Non-pigmented ciliary epithelial cell (primary cell): ENCODE results near the gene AKAP6.

ENCODE experiments used
- DNase-seq: peaks from one replicate; pipeline ENCODE4 v3.0.0-alpha.2; 2010; ENCODE audit warnings: low read depth

The AKAP6 gene

GRCh38 chr14:32621585-32621984 lies 292.5 kb downstream of the AKAP6 start:
- no peak for DNase-seq

DNA sequence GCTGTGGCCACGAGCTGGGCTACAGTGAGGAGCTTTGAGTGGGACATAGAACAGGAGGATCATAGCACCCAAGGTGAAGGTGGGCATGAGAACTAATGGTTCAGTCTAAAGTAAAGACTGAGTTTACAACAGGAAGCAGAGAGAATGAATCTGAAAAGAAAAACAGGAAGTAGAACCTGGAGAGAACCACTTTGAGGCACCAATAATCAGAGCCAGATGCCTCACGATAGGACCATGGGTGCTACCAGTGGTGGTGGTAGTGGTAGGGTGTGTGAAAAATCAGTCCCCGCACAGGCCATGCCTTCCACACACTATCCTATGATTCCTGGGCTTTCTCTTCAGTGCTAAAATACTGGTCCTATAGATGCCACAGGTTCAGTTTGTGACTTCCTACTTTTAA lies 293.6 kb downstream of the AKAP6 start:
- no peak for DNase-seq

DNA sequence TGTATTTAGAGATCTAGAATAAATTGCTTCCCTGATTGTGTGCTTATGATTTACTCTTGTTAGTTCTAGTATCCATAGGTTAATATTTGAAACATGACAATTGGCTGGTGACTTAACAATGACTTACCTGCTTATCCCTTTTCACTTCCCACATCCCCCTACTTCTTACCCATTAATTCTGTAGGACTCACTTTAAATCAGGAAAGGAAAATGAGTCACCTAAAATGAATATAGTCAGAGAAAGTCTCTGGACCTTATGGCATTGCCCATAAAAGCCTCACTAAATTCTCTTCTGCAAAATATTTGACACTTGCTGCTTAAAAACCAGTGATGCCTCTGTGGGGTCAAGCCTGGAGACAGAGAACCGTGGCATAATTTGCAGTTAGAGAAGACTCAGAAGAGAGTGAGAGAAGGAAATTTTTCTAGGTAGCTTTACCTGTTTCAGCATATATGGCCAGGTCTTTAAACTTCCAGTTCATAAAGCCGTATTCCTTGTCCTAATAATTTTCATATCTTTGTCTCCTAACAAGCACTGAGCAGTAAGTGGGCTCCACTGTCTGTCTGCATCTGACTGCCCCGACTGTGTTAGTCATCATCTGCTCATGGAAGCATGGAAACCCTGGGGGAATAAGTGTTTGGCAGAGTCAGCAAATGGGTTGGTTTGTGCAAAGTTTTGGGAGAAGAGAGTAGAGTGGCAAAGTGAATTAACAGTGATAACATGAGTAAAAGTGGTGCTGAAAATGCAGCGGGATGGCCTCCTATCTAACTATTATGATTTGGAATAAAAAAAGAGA lies 294.4 kb downstream of the AKAP6 start:
- DNase-seq = no peak

DNA sequence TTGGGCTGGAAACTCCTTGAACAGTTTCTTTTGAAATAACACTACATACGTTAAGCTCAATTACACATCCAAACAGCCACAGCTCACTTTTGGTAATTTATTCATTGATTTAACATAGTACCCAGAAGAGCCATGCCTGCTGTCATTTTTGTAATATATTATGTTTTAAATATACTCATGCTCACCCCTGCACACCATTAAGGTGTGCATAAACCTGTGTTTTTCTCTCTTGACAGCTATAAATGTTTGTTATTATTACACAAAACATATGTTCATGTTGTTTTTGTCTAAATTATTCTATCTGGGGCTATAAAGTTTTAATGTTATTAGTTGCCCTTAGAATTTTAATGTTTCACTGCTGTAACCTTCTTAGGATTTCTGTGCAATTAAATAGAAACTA lies 296.1 kb downstream of the AKAP6 start:
- DNase-seq = no peak

GRCh38 chr14:32627545-32628298 lies 298.6 kb downstream of the AKAP6 start:
- no peak for DNase-seq

DNA sequence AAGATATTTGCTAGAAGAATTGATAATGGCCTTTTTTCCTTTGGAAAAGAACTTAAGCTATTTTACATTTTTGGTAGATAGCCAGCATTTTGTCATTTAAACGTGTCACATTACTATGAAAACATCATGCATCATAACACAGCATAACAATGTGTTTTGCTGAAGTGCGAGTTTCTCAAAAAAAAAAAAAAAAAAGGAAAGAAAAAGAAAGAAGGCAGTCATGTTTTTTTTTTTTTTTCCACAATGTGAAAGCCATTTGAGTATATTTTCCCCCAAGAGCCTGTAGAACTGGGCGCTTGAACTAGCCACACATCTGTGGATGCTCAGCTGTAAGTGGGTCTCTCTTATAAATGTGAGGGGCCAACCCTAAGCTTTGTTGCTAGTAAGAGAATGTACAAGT lies 300.1 kb downstream of the AKAP6 start:
- DNase-seq = no peak

- no peak for DNase-seq
These were observed 301.6 kb downstream of the AKAP6 start for GRCh38 chr14:32630701-32631100.

GRCh38 chr14:32633224-32633859 lies 304.2 kb downstream of the AKAP6 start:
- DNase-seq = peak; percentile 23

DNA sequence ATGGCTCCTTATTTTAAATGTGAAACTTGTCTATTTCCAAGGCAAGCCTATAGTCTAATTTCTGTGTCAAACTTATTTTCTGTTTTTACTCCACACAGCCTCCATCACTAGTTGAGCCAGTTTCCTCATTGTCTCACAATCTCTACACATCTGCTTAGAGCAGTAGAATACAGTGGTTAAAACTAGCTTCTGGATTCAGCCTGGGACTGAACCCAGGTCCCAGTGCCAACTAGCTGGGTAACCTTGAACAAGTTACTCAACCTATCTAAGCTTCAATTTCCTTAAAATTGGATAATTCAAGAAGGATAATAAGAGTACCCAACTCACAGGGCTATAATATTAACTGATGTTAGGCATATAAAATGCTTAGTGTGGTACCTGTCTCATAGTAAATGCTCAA lies 304.8 kb downstream of the AKAP6 start:
- no peak for DNase-seq

DNA sequence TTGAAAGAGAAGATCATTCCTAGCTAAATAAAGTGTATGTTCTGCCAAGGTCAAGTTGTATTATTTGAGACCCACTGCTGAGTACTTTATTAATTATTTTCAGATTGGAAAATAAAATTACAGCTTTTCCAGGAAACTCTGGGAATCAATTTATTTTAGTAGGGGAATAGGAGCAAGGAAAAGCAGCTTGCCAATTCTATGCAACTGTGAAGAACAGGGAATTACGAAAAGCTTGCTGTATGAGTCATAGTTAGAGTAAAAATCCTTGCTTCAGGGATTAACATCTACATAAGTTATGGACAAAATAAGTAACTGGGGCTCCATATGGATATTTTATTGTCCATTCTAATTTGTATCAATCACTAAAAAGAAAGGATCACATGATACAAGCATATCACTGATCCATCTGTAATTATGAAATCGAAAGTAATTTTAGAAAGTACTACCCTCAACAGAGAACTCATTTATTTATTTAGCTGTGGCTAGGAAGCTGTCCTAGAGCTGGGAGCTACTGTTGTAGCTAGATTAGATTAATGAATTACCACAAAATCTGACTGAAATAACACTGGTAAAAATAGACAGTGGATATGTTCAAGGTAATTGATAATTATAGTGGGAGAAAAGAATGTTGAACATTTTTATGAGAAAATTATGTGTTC lies 306.1 kb downstream of the AKAP6 start:
- DNase-seq = peak; percentile 18

DNA sequence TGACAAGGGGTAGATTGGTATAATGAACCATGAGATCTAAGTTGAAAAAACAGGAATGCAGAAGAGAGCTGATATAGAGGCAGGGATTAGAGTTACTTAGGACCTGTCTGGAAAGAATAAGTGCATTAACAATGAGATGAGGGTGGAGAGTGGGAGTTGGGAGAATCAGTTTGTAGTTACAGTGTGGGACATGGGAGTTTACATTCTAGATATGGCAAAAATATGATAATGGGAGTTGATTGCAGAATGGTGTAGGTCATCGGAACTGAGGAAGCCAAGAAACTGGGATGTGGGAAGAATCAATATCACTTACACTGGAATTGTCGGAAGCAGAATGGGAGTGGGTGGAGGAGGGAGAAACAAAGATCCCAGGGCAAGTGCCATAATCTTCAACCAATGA lies 308.5 kb downstream of the AKAP6 start:
- DNase-seq = no peak

- no peak for DNase-seq
These were observed 310.1 kb downstream of the AKAP6 start for GRCh38 chr14:32639208-32639607.

DNA sequence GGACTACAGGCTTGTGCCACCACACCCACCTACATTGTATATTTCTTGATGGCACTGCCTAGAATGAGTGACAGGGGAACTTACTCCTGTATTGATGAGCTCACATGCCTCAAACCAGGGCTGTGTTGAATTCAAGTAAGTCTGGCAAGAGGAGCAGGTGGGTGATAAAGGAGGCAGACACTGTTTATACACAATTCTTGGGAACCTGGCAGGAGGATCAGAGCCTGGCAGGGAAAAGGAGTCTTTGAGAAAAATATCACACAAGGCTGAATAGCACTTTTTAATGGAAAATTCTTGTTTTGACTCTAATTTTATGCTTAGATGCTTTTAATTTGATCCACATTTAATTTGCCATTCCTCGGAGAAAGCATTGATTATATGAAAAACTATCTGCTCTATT lies 316.5 kb downstream of the AKAP6 start:
- DNase-seq = no peak

- peak; percentile 20 for DNase-seq
These were observed 319.3 kb downstream of the AKAP6 start for GRCh38 chr14:32648434-32648833.

DNA sequence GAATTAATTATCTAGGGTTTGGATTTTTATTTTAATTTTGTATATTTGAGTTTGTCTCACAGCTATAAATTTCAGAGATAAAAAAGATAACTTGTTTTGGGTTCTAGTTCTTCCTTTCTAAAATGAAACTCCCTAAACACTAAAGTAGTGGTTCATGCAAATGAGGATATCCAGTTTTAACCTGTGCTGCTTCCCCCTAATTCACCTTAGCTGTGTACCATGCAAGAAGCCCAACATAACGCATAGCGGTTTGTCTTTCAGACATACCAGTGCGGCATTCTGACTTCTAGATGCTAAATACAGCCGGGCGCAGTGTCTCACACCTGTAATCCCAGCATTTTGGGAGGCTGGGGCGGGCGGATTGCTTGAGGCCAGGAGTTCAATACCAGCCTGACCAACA lies 320.9 kb downstream of the AKAP6 start:
- no peak for DNase-seq

- DNase-seq = no peak
These were observed 321.6 kb downstream of the AKAP6 start for GRCh38 chr14:32650665-32651064.

DNA sequence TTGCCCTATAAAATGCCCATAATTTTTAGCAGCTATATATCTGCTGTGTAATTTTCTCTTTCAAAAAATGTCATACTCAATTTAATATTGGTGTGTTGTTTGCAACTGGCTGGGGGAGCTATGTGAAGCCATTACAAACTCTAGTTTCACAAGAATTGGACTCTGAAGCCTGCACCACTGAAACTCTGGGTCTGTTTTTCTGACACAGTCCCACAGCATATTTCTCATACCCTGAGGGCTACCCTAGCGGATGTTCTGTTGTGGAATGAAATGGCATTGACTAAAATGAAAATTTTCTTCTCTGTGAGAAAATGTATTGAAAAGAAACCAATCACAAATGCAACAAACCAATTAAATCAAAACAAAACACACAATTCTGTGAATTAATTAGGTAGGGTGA lies 325.0 kb downstream of the AKAP6 start:
- no peak for DNase-seq

DNA sequence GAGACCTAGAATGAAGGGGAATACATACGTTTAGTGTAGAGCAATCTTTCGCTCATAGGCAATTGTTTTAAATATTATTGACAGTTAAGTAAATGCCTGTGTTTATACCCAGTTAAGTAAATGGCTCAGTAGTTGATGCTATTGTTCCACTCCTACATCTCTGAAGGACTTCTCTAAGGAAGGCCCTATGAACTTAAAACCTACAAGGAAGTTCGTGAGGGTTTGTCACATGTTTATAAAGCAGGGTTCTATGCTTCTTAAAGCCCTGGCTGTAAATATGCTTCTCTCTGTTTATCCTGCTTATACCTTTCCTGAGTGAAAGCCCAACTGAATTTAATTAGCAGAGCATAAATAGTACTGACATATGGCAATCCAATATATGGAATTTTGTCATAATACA lies 327.5 kb downstream of the AKAP6 start:
- no peak for DNase-seq

GRCh38 chr14:32657081-32657480 lies 328.0 kb downstream of the AKAP6 start:
- DNase-seq = peak; percentile 36

DNA sequence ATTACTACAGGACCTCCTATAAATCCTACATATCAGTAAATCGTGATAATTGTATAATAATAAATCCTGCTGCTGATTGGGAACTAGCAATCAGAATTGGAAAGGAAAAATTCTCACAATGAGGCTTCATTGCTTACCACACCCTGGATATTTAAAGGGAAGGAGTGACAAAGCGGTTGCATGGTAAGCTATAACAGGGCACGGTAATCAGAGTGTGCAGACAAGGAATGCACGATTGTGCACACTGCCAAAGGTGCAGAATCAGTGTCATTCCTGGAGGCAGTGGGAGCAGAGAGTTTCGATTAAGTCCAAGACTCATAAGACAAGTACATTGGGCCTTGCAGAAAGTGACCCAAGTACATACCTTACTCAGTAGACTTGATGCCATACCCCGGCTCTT lies 332.1 kb downstream of the AKAP6 start:
- DNase-seq = no peak

GRCh38 chr14:32662211-32662610 lies 333.1 kb downstream of the AKAP6 start:
- peak; percentile 10 for DNase-seq

DNA sequence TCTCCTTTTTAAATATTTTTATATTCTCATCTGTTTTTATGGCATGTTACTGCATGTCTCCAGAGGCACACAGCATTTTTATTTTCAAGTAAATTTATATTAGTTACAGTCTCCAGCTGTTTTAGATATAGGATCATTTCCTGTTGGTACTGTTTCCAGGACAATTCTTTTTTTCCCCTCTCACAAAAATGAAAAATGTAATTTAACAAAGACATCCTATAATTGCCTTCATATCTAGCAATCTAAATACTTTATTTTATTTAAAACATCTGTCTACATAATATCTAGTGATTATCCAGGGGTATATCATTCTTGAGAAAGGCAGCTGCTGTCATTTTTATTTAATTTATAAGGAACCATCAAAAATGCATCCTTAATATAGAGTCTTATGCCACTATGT lies 337.2 kb downstream of the AKAP6 start:
- no peak for DNase-seq

- DNase-seq = no peak
These were observed 338.2 kb downstream of the AKAP6 start for GRCh38 chr14:32667287-32667686.
